H1 (cell line): Measurements from ENCODE around the gene GRIK4. TPM values are rescaled to one million over a fixed set of nuclear protein-coding genes. Genes with fewer than 3 reads are reported as not detected.

Experiments used
- CTBP2 ChIP-seq: IDR thresholded peaks from 2 replicates; pipeline ENCODE4 v1.7.0; 2011; ENCODE audit warnings: borderline replicate concordance, mild to moderate bottlenecking, moderate library complexity, mixed read lengths, low read length; ENCODE audit not compliant: insufficient read depth, insufficient read length
- HDAC6 ChIP-seq: IDR thresholded peaks from one replicate; pipeline ENCODE4 v1.7.1; 2012; ENCODE audit warnings: low read depth, mild to moderate bottlenecking, inconsistent platforms, low read length, moderate library complexity
- RBBP5 ChIP-seq: IDR thresholded peaks from 2 replicates; pipeline ENCODE4 v1.7.1; 2012; ENCODE audit warnings: low read depth, mild to moderate bottlenecking, inconsistent platforms, low read length, moderate library complexity, borderline replicate concordance
- polyA plus RNA-seq, 7 experiments: library from polyadenylated mRNA; depleted of rRNA in 3 of 7; stranded (reverse) in 5 of 7; unstranded in 2 of 7; fragments of >200 nt in 5 of 7; fragments of 200-250 nt in 2 of 7; gene quantifications; 1 replicate in 5 of 7; 2 replicates in 1 of 7; 4 replicates in 1 of 7; pipeline versions ENCODE4 v1.2.1 to v1.2.3, GENCODE V29; 2011 to 2013; ENCODE audit warnings: missing spikeins in 2 of 7, mixed read lengths in 2 of 7
- total RNA-seq: library from RNA; stranded (reverse); fragmentation: NEBNext Ultra II Directional; extraction: Animal tissue kit (Norgen Biotek cat#: 25700); gene quantifications from 2 replicates; pipeline ENCODE4 v1.2.1, GENCODE V29; 2021
- TF ChIP-seq, protein P1 (sequence below): IDR thresholded peaks from 2 replicates; pipeline ENCODE4 v1.6.1; 2011; ENCODE audit warnings: low read length, improper control_type of control experiment

The GRIK4 gene
- total and polyA plus RNA-seq, 2 of the 8 experiments (the other 6 are each of a cell fraction or from before 2014, with no cell fraction given): 1.2 to 2.9 TPM

DNA sequence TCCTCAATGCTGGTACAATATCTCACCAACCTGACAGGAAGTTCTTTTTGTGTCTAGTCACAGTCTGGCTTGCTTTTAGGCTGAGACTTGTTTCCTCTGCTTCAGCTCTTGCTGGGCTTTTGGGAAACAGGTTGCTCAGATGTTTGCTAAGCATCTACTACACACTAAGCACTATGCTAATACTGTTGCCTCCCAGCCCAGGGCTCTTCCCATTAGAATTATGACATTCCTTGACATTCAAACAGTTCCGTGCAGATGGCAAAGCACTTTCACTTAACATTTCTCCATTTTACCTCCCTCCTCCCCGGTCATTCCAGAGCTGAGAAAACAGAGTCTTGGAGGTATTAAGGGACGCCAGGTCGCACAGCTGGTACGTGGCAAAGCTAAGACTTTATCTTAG lies 311.6 kb downstream of the GRIK4 start (continued):
- TF ChIP-seq RBBP5: no peak
- TF ChIP-seq, protein P1, sequence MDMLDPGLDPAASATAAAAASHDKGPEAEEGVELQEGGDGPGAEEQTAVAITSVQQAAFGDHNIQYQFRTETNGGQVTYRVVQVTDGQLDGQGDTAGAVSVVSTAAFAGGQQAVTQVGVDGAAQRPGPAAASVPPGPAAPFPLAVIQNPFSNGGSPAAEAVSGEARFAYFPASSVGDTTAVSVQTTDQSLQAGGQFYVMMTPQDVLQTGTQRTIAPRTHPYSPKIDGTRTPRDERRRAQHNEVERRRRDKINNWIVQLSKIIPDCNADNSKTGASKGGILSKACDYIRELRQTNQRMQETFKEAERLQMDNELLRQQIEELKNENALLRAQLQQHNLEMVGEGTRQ: no peak
- no peak for TF ChIP-seq HDAC6
- TF ChIP-seq CTBP2: no peak
- TF ChIP-seq, all 59 proteins: peak for 0
